IPS-18c (cell line): Measurements from ENCODE around the gene CLDND1.

Experiments used
- H3K4me3 ChIP-seq: 2 replicates; pipeline ENCODE4 v1.7.0; 2013; ENCODE audit warnings: low read depth, mild to moderate bottlenecking, low read length, moderate library complexity; ENCODE audit not compliant: insufficient read depth
- H3K9me3 ChIP-seq: one replicate; pipeline ENCODE4 v1.6.1; 2013; ENCODE audit warnings: mild to moderate bottlenecking, low read length, moderate library complexity; ENCODE audit not compliant: control insufficient read depth, insufficient read depth

Gene CLDND1

DNA sequence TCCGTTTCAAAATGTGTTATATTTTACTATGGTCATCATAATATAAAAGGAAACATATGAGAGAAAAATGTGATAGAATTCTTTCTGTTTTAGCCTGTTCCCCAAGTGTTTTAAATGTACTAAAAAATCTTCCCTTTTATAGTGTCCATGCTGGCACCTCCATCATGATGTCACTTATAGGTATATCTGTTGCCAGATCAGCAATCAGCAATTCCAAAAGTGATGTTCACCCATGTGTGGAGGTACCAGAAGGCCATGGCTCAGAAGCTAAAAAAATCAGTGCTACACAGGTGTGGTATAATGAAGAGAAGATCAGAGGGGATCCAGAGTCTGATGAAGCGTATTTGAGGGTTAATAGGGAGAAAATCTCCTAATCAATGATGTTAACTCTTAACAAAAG lies 8.0 kb upstream of the CLDND1 start:
- Histone ChIP-seq H3K9me3 (no peaks in the 10 kb centered on the region), H3K4me3 (no peak overlapping the region)

DNA sequence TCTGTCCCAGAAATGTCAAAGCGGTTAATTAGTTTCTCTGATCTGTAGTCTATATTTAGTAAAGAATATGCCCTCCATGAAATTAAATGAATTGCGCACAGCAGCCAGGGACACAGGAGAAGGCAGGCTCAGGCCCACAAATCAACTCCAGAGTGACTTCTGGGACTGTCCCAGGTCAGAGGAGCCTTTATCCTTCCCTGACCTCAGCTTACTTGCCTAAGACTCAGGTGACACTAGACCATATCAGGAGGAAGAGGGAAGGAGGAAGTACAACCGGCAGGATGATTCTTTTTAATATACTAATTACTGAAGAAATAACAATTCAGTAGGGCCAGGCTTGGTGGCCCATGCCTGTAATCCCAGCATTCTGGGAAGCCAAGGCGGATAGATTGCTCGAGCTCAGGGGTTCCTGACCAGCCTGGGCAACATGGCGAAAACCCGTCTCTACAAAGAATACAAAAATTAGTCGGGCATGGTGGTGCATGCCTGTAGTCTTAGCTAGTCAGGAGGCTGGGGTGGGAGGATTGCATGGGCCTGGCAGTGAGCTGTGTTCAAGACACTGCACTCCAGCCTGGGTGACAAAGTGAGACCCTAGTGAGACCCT lies 7.3 kb upstream of the CLDND1 start:
- no peaks in the 10 kb centered on the region for H3K9me3 ChIP-seq
- no peak overlapping the region for H3K4me3 ChIP-seq

DNA sequence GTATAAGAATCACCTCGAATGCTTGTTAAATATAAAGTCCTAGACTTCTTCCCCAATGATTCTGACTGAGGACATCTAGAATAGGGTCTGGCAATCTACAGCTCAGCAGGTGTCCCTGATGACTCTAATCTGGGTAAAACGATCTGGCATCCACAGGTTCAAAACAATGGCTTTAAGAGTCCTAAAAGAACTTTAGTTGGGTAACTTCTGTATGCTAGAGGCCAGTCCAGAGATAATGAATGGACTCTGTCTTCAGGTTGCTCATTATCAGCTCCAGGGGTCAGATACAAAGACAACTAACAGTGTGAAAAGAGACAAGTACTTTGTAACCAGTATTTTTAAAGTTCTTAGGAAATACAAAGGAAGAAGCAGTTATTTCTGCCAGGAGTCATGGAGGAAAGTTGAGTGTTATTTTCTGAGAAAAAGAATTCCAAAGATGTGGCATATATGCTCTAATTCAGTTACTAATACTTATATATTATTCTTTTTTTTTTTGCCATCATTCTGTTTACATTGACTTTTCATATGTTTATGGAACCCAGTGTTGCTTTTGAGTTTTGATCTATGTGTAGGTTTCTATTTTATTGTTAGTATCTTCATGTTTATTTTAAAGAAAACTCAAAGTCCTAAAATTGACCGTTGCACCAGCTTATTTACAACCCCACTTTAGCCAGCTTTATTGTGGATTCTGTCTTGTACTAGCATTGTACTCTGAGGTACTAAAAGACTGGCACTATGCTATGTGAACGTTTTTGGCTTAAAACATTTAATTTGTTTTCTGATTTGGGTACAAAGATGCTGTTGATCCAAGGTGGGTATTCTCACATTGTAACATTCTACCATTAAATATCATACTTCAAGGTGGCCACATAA lies 6.0 kb upstream of the CLDND1 start:
- H3K4me3 ChIP-seq: no peak overlapping the region

GRCh38 chr3:98525494-98525893 lies 2.8 kb upstream of the CLDND1 start:
- Histone ChIP-seq H3K4me3 (no peak overlapping the region), H3K9me3 (no peaks in the 10 kb centered on the region)

More for the DNA sequence above, 6.0 kb upstream of the CLDND1 start:
- no peaks in the 10 kb centered on the region for H3K9me3 ChIP-seq

GRCh38 chr3:98521897-98522543 lies 682 bp downstream of the CLDND1 start:
- Histone ChIP-seq H3K9me3 (no peaks in the 10 kb centered on the region), H3K4me3 (peak overlapping the region; percentile 88)

- Histone ChIP-seq H3K4me3 (no peak overlapping the region), H3K9me3 (no peaks in the 10 kb centered on the region)
Measured at GRCh38 chr3:98519351-98519750, 3.4 kb downstream of the CLDND1 start.

GRCh38 chr3:98518816-98519215 lies 3.9 kb downstream of the CLDND1 start:
- H3K9me3 ChIP-seq: no peaks in the 10 kb centered on the region
- no peak overlapping the region for H3K4me3 ChIP-seq

- no peak overlapping the region for H3K4me3 ChIP-seq
- no peaks in the 10 kb centered on the region for H3K9me3 ChIP-seq
Measured at GRCh38 chr3:98514948-98515347, 7.8 kb downstream of the CLDND1 start.

DNA sequence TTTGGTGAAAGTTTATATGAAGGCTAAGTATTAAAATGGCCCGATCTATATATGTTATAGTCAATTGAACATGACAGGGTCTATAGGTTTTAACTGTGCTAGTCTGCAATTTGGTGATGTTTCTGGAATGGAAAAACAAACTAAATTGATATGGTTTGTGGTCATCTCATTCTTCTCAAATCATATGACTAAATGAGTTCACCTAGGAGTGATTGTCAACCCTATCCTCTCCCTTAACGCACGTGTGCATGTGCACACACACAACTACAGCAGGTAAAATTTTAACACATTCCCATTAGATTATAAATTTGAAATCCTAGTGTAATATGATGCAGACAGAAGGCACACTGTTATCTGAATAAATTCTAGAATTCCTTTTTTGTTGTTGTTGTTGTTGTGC lies 9.0 kb downstream of the CLDND1 start:
- Histone ChIP-seq H3K4me3 (no peak overlapping the region), H3K9me3 (no peaks in the 10 kb centered on the region)

GRCh38 chr3:98513091-98513511 lies 9.6 kb downstream of the CLDND1 start:
- no peak overlapping the region for H3K4me3 ChIP-seq
- no peaks in the 10 kb centered on the region for H3K9me3 ChIP-seq

- H3K4me3 ChIP-seq: no peak overlapping the region
- no peaks in the 10 kb centered on the region for H3K9me3 ChIP-seq
Measured at GRCh38 chr3:98512576-98512975, 10.1 kb downstream of the CLDND1 start.

DNA sequence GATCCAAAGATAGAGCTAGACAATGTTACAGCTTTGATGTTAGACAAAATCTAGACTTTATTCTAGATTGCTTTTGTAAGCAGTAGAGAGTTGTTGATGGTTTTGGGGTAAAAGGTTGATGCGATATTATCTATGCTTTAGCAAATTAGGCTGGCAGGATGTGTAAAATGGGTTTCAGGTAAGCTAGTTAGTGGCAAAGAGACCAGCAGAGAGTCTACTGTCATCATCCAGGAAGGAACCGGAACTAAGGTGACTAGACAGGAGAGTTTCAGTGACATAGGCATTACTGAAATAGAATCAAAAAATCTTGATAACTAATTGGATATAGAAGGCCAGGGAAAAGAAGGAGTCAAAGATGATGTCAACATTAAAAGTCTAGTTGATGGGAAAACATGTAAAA lies 14.1 kb downstream of the CLDND1 start:
- no peak overlapping the region for H3K4me3 ChIP-seq
- no peaks in the 10 kb centered on the region for H3K9me3 ChIP-seq

DNA sequence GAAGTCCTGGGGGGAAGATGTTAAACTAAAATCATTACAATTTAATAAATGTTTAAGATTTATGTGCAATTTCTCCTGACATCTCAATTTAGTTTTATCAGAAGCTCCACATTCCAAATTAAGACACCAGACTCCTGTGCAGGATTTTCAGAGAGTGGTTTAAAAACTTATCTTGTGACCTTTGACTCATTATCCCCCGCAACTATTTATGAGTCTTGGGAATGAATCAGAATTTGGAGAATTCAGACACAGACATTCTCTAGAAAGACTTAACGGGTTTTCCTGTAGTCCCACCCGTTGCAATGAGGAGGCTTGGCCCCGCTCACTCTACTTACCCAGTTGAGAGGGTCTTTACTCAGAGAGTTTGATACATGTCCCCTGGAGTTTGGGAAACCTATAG lies 18.2 kb downstream of the CLDND1 start:
- Histone ChIP-seq H3K4me3 (no peak overlapping the region), H3K9me3 (no peaks in the 10 kb centered on the region)

- Histone ChIP-seq H3K9me3 (no peaks in the 10 kb centered on the region), H3K4me3 (no peak overlapping the region)
Measured at GRCh38 chr3:98501863-98502576, 20.7 kb downstream of the CLDND1 start.

- no peak overlapping the region for H3K4me3 ChIP-seq
- H3K9me3 ChIP-seq: no peaks in the 10 kb centered on the region
Measured at GRCh38 chr3:98501270-98501669, 21.4 kb downstream of the CLDND1 start.

GRCh38 chr3:98500019-98500418 lies 22.7 kb downstream of the CLDND1 start:
- no peaks in the 10 kb centered on the region for H3K9me3 ChIP-seq
- H3K4me3 ChIP-seq: no peak overlapping the region

GRCh38 chr3:98497381-98497780 lies 25.3 kb downstream of the CLDND1 start, which contains the start of gene OR5K2:
Gene OR5K2, plus strand, starts transcription at chr3:98497681. Its CDS starts 0 bp downstream, at chr3:98497681.
- no peaks in the 10 kb centered on the region for H3K9me3 ChIP-seq
- no peak within 1 kb of the TSS for H3K4me3 ChIP-seq
